HEK293 (cell line): ENCODE results near the gene HPD.

Experiments
- CTCF ChIA-PET: fragments of 350-600 bp; formaldehyde crosslinking; extraction: SDS; loops from one replicate; lab custom pipeline; 2021; ENCODE audit warnings: antibody characterized with exemption; lab: Yijun Ruan, JAX
- POLR2A ChIA-PET: fragments of 300-600 bp; formaldehyde crosslinking; extraction: SDS; loops from one replicate; lab custom pipeline; 2020; ENCODE audit warnings: antibody characterized with exemption, inconsistent platforms; lab: Yijun Ruan, JAX
- H3K27ac ChIP-seq: fragments of 200-500 bp; sonication (Bioruptor generic); 2 replicates; pipeline ENCODE4 v1.5.1; 2014; ENCODE audit warnings: low read depth, low read length, control low read depth, inconsistent platforms; ENCODE audit errors: extremely low read depth
- H3K36me3 ChIP-seq, 2 experiments: fragments of 200-500 bp in 1 of 2; sonication (Bioruptor generic) in 1 of 2; 1 replicate in 1 of 2; 2 replicates in 1 of 2; pipeline ENCODE4 v1.5.1; 2014 to 2017; ENCODE audit warnings: inconsistent platforms in 2 of 2, low read length in 2 of 2; ENCODE audit not compliant: control insufficient read depth in 2 of 2, insufficient read depth in 1 of 2
- H3K4me1 ChIP-seq: fragments of 200-500 bp; sonication (Bioruptor generic); 2 replicates; pipeline ENCODE4 v1.5.1; 2014; ENCODE audit warnings: mild to moderate bottlenecking, low read length, inconsistent platforms; ENCODE audit not compliant: control insufficient read depth, insufficient read depth
- H3K4me3 ChIP-seq: 2 replicates; pipeline ENCODE4 v1.5.1; 2011; ENCODE audit warnings: low read depth, mild to moderate bottlenecking, control low read depth, low read length, moderate library complexity
- H3K9me3 ChIP-seq: fragments of 200-500 bp; sonication (Bioruptor generic); 2 replicates; pipeline ENCODE4 v1.5.1; 2014; ENCODE audit warnings: low read depth, low read length, inconsistent platforms; ENCODE audit not compliant: control insufficient read depth, insufficient read depth
- HOXC10 ChIP-seq: sonication (generic); formaldehyde crosslinking; IDR thresholded peaks from 2 replicates; pipeline ENCODE4 v1.8.1; 2023; ENCODE audit warnings: mild to moderate bottlenecking, missing genetic modification reagents
- MEIS1 ChIP-seq: sonication (generic); formaldehyde crosslinking; IDR thresholded peaks from 2 replicates; pipeline ENCODE4 v1.8.1; 2022; ENCODE audit warnings: missing genetic modification reagents, mild to moderate bottlenecking, borderline replicate concordance
- MZF1 ChIP-seq: fragments of 450-650 bp; formaldehyde crosslinking; IDR thresholded peaks from 2 replicates; pipeline ENCODE4 v1.5.1; 2017; ENCODE audit warnings: missing biosample characterization, missing genetic modification characterization, borderline replicate concordance
- YY2 ChIP-seq: fragments of 450-650 bp; formaldehyde crosslinking; IDR thresholded peaks from 2 replicates; pipeline ENCODE4 v1.5.1; 2016; ENCODE audit warnings: missing biosample characterization, missing genetic modification characterization
- ZBTB1 ChIP-seq: fragments of 450-650 bp; formaldehyde crosslinking; IDR thresholded peaks from 2 replicates; pipeline ENCODE4 v1.5.1; 2016; ENCODE audit warnings: missing biosample characterization, missing genetic modification characterization
- ZEB2 ChIP-seq: fragments of 450-650 bp; formaldehyde crosslinking; IDR thresholded peaks from 2 replicates; pipeline ENCODE4 v1.5.1; 2016; ENCODE audit warnings: missing biosample characterization, missing genetic modification characterization
- ZNF169 ChIP-seq: fragments of 450-650 bp; formaldehyde crosslinking; IDR thresholded peaks from 2 replicates; pipeline ENCODE4 v1.5.1; 2016; ENCODE audit warnings: missing biosample characterization, missing genetic modification characterization
- ZNF354C ChIP-seq: fragments of 450-650 bp; formaldehyde crosslinking; IDR thresholded peaks from 2 replicates; pipeline ENCODE4 v1.5.1; 2016; ENCODE audit warnings: missing biosample characterization, missing genetic modification characterization, low read depth, borderline replicate concordance
- ZNF544 ChIP-seq: fragments of 450-650 bp; formaldehyde crosslinking; IDR thresholded peaks from 2 replicates; pipeline ENCODE4 v1.5.0; 2017; ENCODE audit warnings: missing biosample characterization, missing genetic modification characterization
- ZNF548 ChIP-seq: fragments of 450-650 bp; formaldehyde crosslinking; IDR thresholded peaks from 2 replicates; pipeline ENCODE4 v1.5.1; 2016; ENCODE audit warnings: missing biosample characterization, missing genetic modification characterization
- ZNF561 ChIP-seq: fragments of 450-650 bp; IDR thresholded peaks from 2 replicates; pipeline ENCODE4 v1.5.1; 2018; ENCODE audit warnings: missing biosample characterization, missing genetic modification characterization, borderline replicate concordance
- ZNF623 ChIP-seq: fragments of 450-650 bp; formaldehyde crosslinking; IDR thresholded peaks from 2 replicates; pipeline ENCODE4 v1.5.1; 2016; ENCODE audit warnings: missing biosample characterization, missing genetic modification characterization
- ZNF747 ChIP-seq: fragments of 450-650 bp; formaldehyde crosslinking; IDR thresholded peaks from 2 replicates; pipeline ENCODE4 v1.5.1; 2016; ENCODE audit warnings: missing biosample characterization, missing genetic modification characterization
- ZNF76 ChIP-seq: fragments of 450-650 bp; formaldehyde crosslinking; IDR thresholded peaks from 2 replicates; pipeline ENCODE4; 2016; ENCODE audit warnings: low read depth, missing biosample characterization, missing genetic modification characterization, borderline replicate concordance
- ZNF785 ChIP-seq: fragments of 450-650 bp; formaldehyde crosslinking; IDR thresholded peaks from 2 replicates; pipeline ENCODE4 v1.5.1; 2016; ENCODE audit warnings: missing biosample characterization, missing genetic modification characterization
- TF ChIP-seq, protein P1 (sequence below): fragments of 450-650 bp; formaldehyde crosslinking; IDR thresholded peaks from 2 replicates; pipeline ENCODE4 v1.5.1; 2016; ENCODE audit warnings: missing biosample characterization, missing genetic modification characterization
- TF ChIP-seq, protein P2 (sequence below): fragments of 450-650 bp; formaldehyde crosslinking; IDR thresholded peaks from 2 replicates; pipeline ENCODE4 v1.5.1; 2016; ENCODE audit warnings: missing biosample characterization, missing genetic modification characterization
- TF ChIP-seq, protein P3 (sequence below): fragments of 450-650 bp; formaldehyde crosslinking; IDR thresholded peaks from 2 replicates; pipeline ENCODE4 v1.5.1; 2016; ENCODE audit warnings: missing biosample characterization, missing genetic modification characterization
- TF ChIP-seq, protein P4 (sequence below): fragments of 450-650 bp; formaldehyde crosslinking; IDR thresholded peaks from 2 replicates; pipeline ENCODE4 v1.5.1; 2017; ENCODE audit warnings: missing biosample characterization, mild to moderate bottlenecking, missing genetic modification characterization, moderate library complexity
- TF ChIP-seq, protein P5 (sequence below): fragments of 450-650 bp; formaldehyde crosslinking; conservative IDR thresholded peaks from 2 replicates; pipeline ENCODE4 v1.5.1; 2016; ENCODE audit warnings: low read depth, missing biosample characterization, missing genetic modification characterization

The HPD gene

DNA sequence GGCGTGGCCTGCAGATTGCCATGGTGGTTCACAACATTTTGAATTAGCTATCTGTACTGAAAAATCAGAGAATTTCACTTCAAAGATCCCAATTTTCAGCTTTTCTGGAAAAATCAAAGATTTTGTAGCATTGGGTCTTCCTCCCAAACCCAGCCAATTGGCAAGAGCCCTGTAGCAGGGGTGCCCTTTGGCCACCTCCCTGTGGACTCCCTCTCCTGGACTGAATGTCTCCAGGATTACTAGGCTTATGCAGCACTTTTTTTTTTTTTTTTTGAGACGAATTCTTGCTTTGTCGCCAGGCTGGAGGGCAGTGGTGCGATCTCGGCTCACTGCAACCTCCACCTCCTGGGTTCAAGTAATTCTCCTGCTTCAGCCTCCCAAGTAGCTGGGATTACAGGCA, 39.6 kb upstream of the HPD start:
- H3K4me1 ChIP-seq = peaks cover 5% of the 10 kb centered on the region; the same call in 1 of the 2 replicates
- H3K27ac ChIP-seq = no peak overlapping the region
- no peaks in the 10 kb centered on the region for H3K9me3 ChIP-seq
- POLR2A ChIA-PET = interaction anchor here (0.7 kb wide), 1 partner anchor 138 kb away, joined by 5 read pairs; no protein-coding TSS in a partner anchor
- H3K4me3 ChIP-seq = no peak overlapping the region
- H3K36me3 ChIP-seq = peaks cover 40 to 70% of the 10 kb centered on the region in 2 experiments
- CTCF ChIA-PET = interaction anchor here (0.8 to 2.1 kb wide), 3 partner anchors 10 to 104 kb away, joined by 3 to 6 read pairs (median 3); partner anchors contain the start of genes PSMD9 and RHOF
- TF ChIP-seq ZNF785 (tag by site-specific recombination) (no peak), ZNF561 (tag by site-specific recombination) (no peak)

DNA sequence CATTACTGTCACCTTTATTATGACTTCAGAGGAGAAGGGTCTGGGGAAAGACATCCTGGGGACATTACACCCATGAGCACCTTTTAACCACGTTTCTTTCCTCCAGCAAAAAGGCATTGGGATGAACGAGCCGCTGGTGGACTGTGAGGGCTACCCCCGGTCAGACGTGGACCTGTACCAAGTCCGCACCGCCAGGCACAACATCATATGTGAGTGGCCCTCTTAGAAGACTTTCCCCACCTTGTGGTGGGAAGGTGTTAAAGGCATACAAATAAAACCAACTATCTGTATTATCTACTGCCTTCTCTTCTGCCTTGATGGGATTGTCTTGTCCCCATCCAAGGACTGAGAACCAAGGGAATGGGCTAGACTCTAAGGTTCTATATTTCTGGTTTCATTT, 36.0 kb upstream of the HPD start:
- POLR2A ChIA-PET = no interaction called here
- Histone ChIP-seq H3K4me3 (no peak overlapping the region), H3K4me1 (peaks cover 10% of the 10 kb centered on the region; the same call in 1 of the 2 replicates), H3K36me3 (peaks cover 35 to 42% of the 10 kb centered on the region in 2 experiments), H3K27ac (no peak overlapping the region), H3K9me3 (no peaks in the 10 kb centered on the region)
- no peak for TF ChIP-seq ZEB2 (tag by site-specific recombination)
- no peak for TF ChIP-seq ZNF544 (tag by site-specific recombination)
- no peak for TF ChIP-seq MZF1 (tag by site-specific recombination)
- TF ChIP-seq, protein P1, sequence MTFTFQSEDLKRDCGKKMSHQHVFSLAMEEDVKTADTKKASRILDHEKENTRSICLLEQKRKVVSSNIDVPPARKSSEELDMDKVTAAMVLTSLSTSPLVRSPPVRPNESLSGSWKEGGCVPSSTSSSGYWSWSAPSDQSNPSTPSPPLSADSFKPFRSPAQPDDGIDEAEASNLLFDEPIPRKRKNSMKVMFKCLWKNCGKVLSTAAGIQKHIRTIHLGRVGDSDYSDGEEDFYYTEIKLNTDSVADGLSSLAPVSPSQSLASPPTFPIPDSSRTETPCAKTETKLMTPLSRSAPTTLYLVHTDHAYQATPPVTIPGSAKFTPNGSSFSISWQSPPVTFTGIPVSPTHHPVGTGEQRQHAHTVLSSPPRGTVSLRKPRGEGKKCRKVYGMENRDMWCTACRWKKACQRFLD (tag by site-specific recombination) = no peak
- no peak for TF ChIP-seq ZNF548 (tag by site-specific recombination)
- TF ChIP-seq ZNF747 (tag by site-specific recombination) = no peak
- no peak for TF ChIP-seq ZNF76
- TF ChIP-seq ZNF354C (tag by site-specific recombination) = no peak
- TF ChIP-seq, protein P2, sequence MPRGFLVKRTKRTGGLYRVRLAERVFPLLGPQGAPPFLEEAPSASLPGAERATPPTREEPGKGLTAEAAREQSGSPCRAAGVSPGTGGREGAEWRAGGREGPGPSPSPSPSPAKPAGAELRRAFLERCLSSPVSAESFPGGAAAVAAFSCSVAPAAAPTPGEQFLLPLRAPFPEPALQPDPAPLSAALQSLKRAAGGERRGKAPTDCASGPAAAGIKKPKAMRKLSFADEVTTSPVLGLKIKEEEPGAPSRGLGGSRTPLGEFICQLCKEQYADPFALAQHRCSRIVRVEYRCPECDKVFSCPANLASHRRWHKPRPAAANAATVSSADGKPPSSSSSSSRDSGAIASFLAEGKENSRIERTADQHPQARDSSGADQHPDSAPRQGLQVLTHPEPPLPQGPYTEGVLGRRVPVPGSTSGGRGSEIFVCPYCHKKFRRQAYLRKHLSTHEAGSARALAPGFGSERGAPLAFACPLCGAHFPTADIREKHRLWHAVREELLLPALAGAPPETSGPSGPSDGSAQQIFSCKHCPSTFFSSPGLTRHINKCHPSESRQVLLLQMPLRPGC (tag by site-specific recombination) = no peak
- TF ChIP-seq ZBTB1 (tag by site-specific recombination) = no peak
- TF ChIP-seq ZNF169 (tag by site-specific recombination) = no peak
- TF ChIP-seq, protein P3, sequence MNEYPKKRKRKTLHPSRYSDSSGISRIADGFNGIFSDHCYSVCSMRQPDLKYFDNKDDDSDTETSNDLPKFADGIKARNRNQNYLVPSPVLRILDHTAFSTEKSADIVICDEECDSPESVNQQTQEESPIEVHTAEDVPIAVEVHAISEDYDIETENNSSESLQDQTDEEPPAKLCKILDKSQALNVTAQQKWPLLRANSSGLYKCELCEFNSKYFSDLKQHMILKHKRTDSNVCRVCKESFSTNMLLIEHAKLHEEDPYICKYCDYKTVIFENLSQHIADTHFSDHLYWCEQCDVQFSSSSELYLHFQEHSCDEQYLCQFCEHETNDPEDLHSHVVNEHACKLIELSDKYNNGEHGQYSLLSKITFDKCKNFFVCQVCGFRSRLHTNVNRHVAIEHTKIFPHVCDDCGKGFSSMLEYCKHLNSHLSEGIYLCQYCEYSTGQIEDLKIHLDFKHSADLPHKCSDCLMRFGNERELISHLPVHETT (tag by site-specific recombination) = no peak
- no peak for TF ChIP-seq HOXC10 (CRISPR knock-in tag)
- CTCF ChIA-PET = interaction anchor here (0.7 to 9.9 kb wide), 5 partner anchors 98 to 191 kb away, joined by 3 to 154 read pairs (median 4); partner anchors contain the start of gene RHOF

DNA sequence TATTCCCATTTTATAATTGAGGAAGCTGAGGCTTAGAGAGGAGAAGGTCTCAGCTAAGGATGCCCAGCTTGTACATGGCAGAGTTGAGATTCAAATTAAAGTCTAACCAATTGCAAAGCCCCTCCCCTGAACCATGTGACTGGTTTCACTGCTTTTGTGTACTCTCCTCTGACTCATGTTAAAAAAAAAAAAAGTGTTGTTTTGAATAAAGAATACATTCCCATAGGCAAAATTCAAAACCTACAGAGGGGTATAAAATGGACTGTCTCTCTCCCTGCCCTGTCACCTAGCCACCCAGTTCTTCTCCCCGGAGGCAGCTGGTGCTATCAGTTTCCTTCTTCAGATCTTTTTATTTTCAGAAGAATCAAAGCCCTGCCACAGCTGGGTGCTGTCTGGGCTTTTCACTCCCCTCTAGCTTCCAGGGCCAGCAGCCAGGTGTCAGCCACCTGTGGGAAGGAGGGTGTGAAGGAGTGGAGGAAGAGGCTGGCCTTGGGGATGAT, 35.4 kb upstream of the HPD start:
- no peaks in the 10 kb centered on the region for H3K9me3 ChIP-seq
- H3K4me1 ChIP-seq = peaks cover 11% of the 10 kb centered on the region; the same call in 1 of the 2 replicates
- CTCF ChIA-PET = interaction anchor here (0.7 to 9.9 kb wide), 7 partner anchors 16 to 120 kb away, joined by 3 to 154 read pairs (median 4); partner anchors contain the start of gene RHOF
- no peak overlapping the region for H3K4me3 ChIP-seq
- H3K27ac ChIP-seq = peak overlapping the region; percentile 56; the same call in 1 of the 2 replicates
- peaks cover 35 to 36% of the 10 kb centered on the region in 2 experiments for H3K36me3 ChIP-seq
- POLR2A ChIA-PET = interaction anchor here (0.9 to 1.8 kb wide), 2 partner anchors 96 to 99 kb away, joined by 4 read pairs; no protein-coding TSS in a partner anchor
- TF ChIP-seq YY2 (no peak), MEIS1 (CRISPR knock-in tag) (no peak), ZNF623 (no peak)
- TF ChIP-seq, protein P4, sequence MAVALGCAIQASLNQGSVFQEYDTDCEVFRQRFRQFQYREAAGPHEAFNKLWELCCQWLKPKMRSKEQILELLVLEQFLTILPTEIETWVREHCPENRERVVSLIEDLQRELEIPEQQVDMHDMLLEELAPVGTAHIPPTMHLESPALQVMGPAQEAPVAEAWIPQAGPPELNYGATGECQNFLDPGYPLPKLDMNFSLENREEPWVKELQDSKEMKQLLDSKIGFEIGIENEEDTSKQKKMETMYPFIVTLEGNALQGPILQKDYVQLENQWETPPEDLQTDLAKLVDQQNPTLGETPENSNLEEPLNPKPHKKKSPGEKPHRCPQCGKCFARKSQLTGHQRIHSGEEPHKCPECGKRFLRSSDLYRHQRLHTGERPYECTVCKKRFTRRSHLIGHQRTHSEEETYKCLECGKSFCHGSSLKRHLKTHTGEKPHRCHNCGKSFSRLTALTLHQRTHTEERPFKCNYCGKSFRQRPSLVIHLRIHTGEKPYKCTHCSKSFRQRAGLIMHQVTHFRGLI = peak; percentile 92
- TF ChIP-seq, protein P5, sequence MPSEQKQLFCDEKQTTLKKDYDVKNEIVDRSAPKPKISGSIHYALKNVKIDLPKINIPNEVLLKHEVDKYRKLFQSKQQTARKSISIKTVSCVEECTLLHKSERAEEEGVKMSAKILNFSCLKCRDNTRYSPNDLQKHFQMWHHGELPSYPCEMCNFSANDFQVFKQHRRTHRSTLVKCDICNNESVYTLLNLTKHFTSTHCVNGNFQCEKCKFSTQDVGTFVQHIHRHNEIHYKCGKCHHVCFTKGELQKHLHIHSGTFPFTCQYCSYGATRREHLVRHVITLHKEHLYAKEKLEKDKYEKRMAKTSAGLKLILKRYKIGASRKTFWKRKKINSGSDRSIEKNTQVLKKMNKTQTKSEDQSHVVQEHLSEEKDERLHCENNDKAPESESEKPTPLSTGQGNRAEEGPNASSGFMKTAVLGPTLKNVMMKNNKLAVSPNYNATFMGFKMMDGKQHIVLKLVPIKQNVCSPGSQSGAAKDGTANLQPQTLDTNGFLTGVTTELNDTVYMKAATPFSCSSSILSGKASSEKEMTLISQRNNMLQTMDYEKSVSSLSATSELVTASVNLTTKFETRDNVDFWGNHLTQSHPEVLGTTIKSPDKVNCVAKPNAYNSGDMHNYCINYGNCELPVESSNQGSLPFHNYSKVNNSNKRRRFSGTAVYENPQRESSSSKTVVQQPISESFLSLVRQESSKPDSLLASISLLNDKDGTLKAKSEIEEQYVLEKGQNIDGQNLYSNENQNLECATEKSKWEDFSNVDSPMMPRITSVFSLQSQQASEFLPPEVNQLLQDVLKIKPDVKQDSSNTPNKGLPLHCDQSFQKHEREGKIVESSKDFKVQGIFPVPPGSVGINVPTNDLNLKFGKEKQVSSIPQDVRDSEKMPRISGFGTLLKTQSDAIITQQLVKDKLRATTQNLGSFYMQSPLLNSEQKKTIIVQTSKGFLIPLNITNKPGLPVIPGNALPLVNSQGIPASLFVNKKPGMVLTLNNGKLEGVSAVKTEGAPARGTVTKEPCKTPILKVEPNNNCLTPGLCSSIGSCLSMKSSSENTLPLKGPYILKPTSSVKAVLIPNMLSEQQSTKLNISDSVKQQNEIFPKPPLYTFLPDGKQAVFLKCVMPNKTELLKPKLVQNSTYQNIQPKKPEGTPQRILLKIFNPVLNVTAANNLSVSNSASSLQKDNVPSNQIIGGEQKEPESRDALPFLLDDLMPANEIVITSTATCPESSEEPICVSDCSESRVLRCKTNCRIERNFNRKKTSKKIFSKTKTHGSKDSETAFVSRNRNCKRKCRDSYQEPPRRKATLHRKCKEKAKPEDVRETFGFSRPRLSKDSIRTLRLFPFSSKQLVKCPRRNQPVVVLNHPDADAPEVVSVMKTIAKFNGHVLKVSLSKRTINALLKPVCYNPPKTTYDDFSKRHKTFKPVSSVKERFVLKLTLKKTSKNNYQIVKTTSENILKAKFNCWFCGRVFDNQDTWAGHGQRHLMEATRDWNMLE (tag by site-specific recombination) = no peak
